T-helper 2 cell (primary cell): ENCODE data around the gene MEST.
"Not testable (repeated sequence)": the region's sequence is repeated elsewhere in the genome, so short reads cannot be mapped to it uniquely, and the experiment has no call there.

ENCODE experiments used
- DNase-seq, 5 experiments: peaks; one replicate each; pipeline versions ENCODE4 v3.0.0 to v3.0.0-alpha.2; 2012 to 2022
- total RNA-seq, 2 donors: gene quantifications; one replicate each; lab custom pipeline; 2026; lab: John Stamatoyannopoulos, UW

MEST gene
- 1.8 to 3.7 reads per million in 2 donors for total RNA-seq

- DNase-seq, result no peak
Observed at GRCh38 chr7:130491841-130492522, at the start of gene MEST. Gene MEST (plus strand): TSS chr7:130492085. CDS start chr7:130492314, 229 bp downstream.

GRCh38 chr7:130442601-130443000 lies 49.3 kb upstream of the MEST start:
- no peak for DNase-seq

GRCh38 chr7:130444234-130444633 lies 47.7 kb upstream of the MEST start:
- peak in 1 of 5 experiments; percentile 15 for DNase-seq

- DNase-seq, result peak in 1 of 5 experiments; percentile 18
Observed at GRCh38 chr7:130444751-130445407, 47.0 kb upstream of the MEST start.

GRCh38 chr7:130446259-130446658 lies 45.6 kb upstream of the MEST start:
- peak in 1 of 5 experiments; percentile 58 for DNase-seq

- not testable (repeated sequence) for DNase-seq
Observed at GRCh38 chr7:130451344-130451743, 40.5 kb upstream of the MEST start.

GRCh38 chr7:130452951-130453350 lies 38.9 kb upstream of the MEST start:
- DNase-seq, result no peak

GRCh38 chr7:130454959-130455358 lies 36.9 kb upstream of the MEST start:
- no peak for DNase-seq

GRCh38 chr7:130458257-130458656 lies 33.6 kb upstream of the MEST start:
- DNase-seq, result peak in 1 of 5 experiments; percentile 61

- DNase-seq, result no peak
Observed at GRCh38 chr7:130461272-130461671, 30.6 kb upstream of the MEST start.

- no peak for DNase-seq
Observed at GRCh38 chr7:130463553-130464434, 28.1 kb upstream of the MEST start.

- DNase-seq, result no peak
Observed at GRCh38 chr7:130468612-130469011, 23.3 kb upstream of the MEST start.

- no peak for DNase-seq
Observed at GRCh38 chr7:130471974-130472373, 19.9 kb upstream of the MEST start.

- DNase-seq, result no peak
Observed at GRCh38 chr7:130473289-130473688, 18.6 kb upstream of the MEST start.

GRCh38 chr7:130473876-130474275 lies 18.0 kb upstream of the MEST start:
- DNase-seq, result no peak

GRCh38 chr7:130475776-130476175 lies 16.1 kb upstream of the MEST start:
- DNase-seq, result no peak

- DNase-seq, result no peak
Observed at GRCh38 chr7:130476297-130477150, 15.4 kb upstream of the MEST start.

GRCh38 chr7:130478991-130479390 lies 12.9 kb upstream of the MEST start:
- DNase-seq, result no peak

GRCh38 chr7:130479716-130480400 lies 12.0 kb upstream of the MEST start:
- DNase-seq, result no peak

GRCh38 chr7:130481898-130482297 lies 10.0 kb upstream of the MEST start:
- DNase-seq, result no peak

- no peak for DNase-seq
Observed at GRCh38 chr7:130483031-130483430, 8.9 kb upstream of the MEST start.

GRCh38 chr7:130485734-130486113 lies 6.2 kb upstream of the MEST start:
- DNase-seq, result no peak
